SK-N-SH (cell line): ENCODE results near the gene SLC30A2. TPM values are rescaled to one million over a fixed set of nuclear protein-coding genes. Genes with fewer than 3 reads are reported as not detected.

Experiments
- CTCF ChIA-PET: fragments of 300-600, 350-600 bp; formaldehyde crosslinking; extraction: SDS; loops from one replicate; lab custom pipeline; 2021; lab: Yijun Ruan, JAX
- POLR2A ChIA-PET: fragments of 350-600 bp; sonication (Branson Sonifier 250); formaldehyde crosslinking; extraction: SDS; loops from one replicate; lab custom pipeline; 2020; ENCODE audit warnings: antibody characterized with exemption, inconsistent platforms; lab: Yijun Ruan, JAX
- DNase-seq: peaks from one replicate; pipeline ENCODE4 v3.0.0; 2012
- H2AFZ ChIP-seq: fragments of 200-600 bp; sonication (generic); 2 replicates; pipeline ENCODE4 v1.8.1; 2016; ENCODE audit warnings: antibody characterized with exemption, mild to moderate bottlenecking, low read depth
- H3F3A ChIP-seq: fragments of 200-600 bp; sonication (generic); replicated peaks from 2 replicates; pipeline ENCODE3; 2016; ENCODE audit warnings: antibody characterized with exemption, mild to moderate bottlenecking; ENCODE audit not compliant: insufficient read depth
- H3K27ac ChIP-seq, 2 experiments: fragments of 200-500 bp in 1 of 2; fragments of 200-600 bp in 1 of 2; sonication (Bioruptor generic) in 1 of 2; sonication (generic), shearing (Covaris generic) in 1 of 2; 2 replicates each; pipeline versions ENCODE4 v1.5.1 to v1.6.1; 2014 to 2016; ENCODE audit warnings: low read depth in 2 of 2, inconsistent platforms in 1 of 2, low read length in 1 of 2, mild to moderate bottlenecking in 1 of 2, mixed read lengths in 1 of 2
- H3K27me3 ChIP-seq: fragments of 200-600 bp; sonication (generic), shearing (Covaris generic); 2 replicates; pipeline ENCODE4 v1.6.1; 2016; ENCODE audit warnings: mixed run types; ENCODE audit not compliant: insufficient read depth
- H3K36me3 ChIP-seq, 2 experiments: fragments of 200-500 bp in 1 of 2; fragments of 200-600 bp in 1 of 2; sonication (Bioruptor generic) in 1 of 2; sonication (generic) in 1 of 2; replicated peaks in 1 of 2; 2 replicates each; pipeline versions ENCODE3 to v1.5.1; 2014 to 2016; ENCODE audit warnings: low read length in 1 of 2, mild to moderate bottlenecking in 1 of 2; ENCODE audit not compliant: insufficient read depth in 2 of 2, control insufficient read depth in 1 of 2
- H3K4me1 ChIP-seq, 2 experiments: fragments of 200-500 bp in 1 of 2; fragments of 200-600 bp in 1 of 2; sonication (Bioruptor generic) in 1 of 2; sonication (generic), shearing (Covaris generic) in 1 of 2; 2 replicates each; pipeline versions ENCODE4 v1.5.1 to v1.6.1; 2014 to 2016; ENCODE audit warnings: low read depth in 1 of 2, low read length in 1 of 2, mixed run types in 1 of 2; ENCODE audit not compliant: insufficient read depth in 2 of 2, control insufficient read depth in 1 of 2
- H3K4me2 ChIP-seq: fragments of 200-600 bp; sonication (generic), shearing (Covaris generic); 2 replicates; pipeline ENCODE4 v1.6.1; 2017; ENCODE audit warnings: mixed run types
- H3K4me3 ChIP-seq, 2 experiments: fragments of 200-500 bp in 1 of 2; fragments of 200-600 bp in 1 of 2; sonication (Bioruptor generic) in 1 of 2; sonication (generic), shearing (Covaris generic) in 1 of 2; 2 replicates each; pipeline versions ENCODE4 v1.5.1 to v1.8.1; 2014 to 2016; ENCODE audit warnings: low read depth in 2 of 2, inconsistent platforms in 1 of 2, low read length in 1 of 2, mild to moderate bottlenecking in 1 of 2, mixed read lengths in 1 of 2, moderate library complexity in 1 of 2
- H3K79me2 ChIP-seq: fragments of 200-600 bp; sonication (generic); 2 replicates; pipeline ENCODE4 v1.8.1; 2017; ENCODE audit warnings: mild to moderate bottlenecking; ENCODE audit not compliant: insufficient read depth
- H3K9ac ChIP-seq: fragments of 200-600 bp; sonication (generic); 2 replicates; pipeline ENCODE4 v1.6.1; 2017; ENCODE audit warnings: mixed run types
- H3K9me2 ChIP-seq: fragments of 200-600 bp; sonication (generic); 2 replicates; pipeline ENCODE4 v1.6.1; 2017; ENCODE audit warnings: mixed run types
- H3K9me3 ChIP-seq: fragments of 200-600 bp; sonication (generic); 2 replicates; pipeline ENCODE4 v1.6.1; 2017; ENCODE audit warnings: mixed run types, mild to moderate bottlenecking, moderate library complexity
- H4K20me1 ChIP-seq: fragments of 200-600 bp; sonication (generic); 2 replicates; pipeline ENCODE4 v1.6.1; 2017; ENCODE audit warnings: mild to moderate bottlenecking, mixed run types; ENCODE audit not compliant: insufficient read depth
- CHD2 ChIP-seq: fragments of 150-350 bp; IDR thresholded peaks from 2 replicates; pipeline ENCODE4 v1.6.1; 2018; ENCODE audit warnings: low read length; ENCODE audit not compliant: partially characterized antibody
- EP300 ChIP-seq, 2 experiments: IDR thresholded peaks; 2 replicates each; pipeline versions ENCODE4 v1.4.0 to v1.6.1; 2012; ENCODE audit warnings: borderline replicate concordance in 1 of 2, low read depth in 1 of 2, low read length in 1 of 2
- EZH2phosphoT487 ChIP-seq: fragments of 200-600 bp; sonication (generic); IDR thresholded peaks from 2 replicates; pipeline ENCODE4 v1.6.1; 2017; ENCODE audit warnings: low read depth, mixed run types, mild to moderate bottlenecking, antibody characterized with exemption, moderate library complexity, borderline replicate concordance
- FOSL2 ChIP-seq: IDR thresholded peaks from 2 replicates; pipeline ENCODE4 v1.4.0; 2012; ENCODE audit warnings: low read depth, mild to moderate bottlenecking, moderate library complexity, borderline replicate concordance
- FOXJ3 ChIP-seq: sonication (generic); formaldehyde crosslinking; IDR thresholded peaks from 2 replicates; pipeline ENCODE4 v1.5.1; 2020; ENCODE audit warnings: mild to moderate bottlenecking, missing genetic modification reagents
- GATA2 ChIP-seq: sonication (generic); formaldehyde crosslinking; IDR thresholded peaks from 2 replicates; pipeline ENCODE4 v1.5.0; 2020; ENCODE audit warnings: mild to moderate bottlenecking, missing genetic modification reagents
- MXI1 ChIP-seq: IDR thresholded peaks from 2 replicates; pipeline ENCODE4 v1.6.1; 2012; ENCODE audit warnings: mild to moderate bottlenecking, low read depth, low read length, improper control_type of control experiment
- POLR2AphosphoS5 ChIP-seq: IDR thresholded peaks from 2 replicates; pipeline ENCODE4 v1.6.1; 2012; ENCODE audit warnings: low read depth, low read length
- RAD21 ChIP-seq: IDR thresholded peaks from 2 replicates; pipeline ENCODE4 v1.6.1; 2012; ENCODE audit warnings: mild to moderate bottlenecking, low read length
- RCOR1 ChIP-seq: fragments of 150-350 bp; IDR thresholded peaks from 2 replicates; pipeline ENCODE4 v1.6.1; 2017; ENCODE audit warnings: antibody characterized with exemption, low read length
- RFX5 ChIP-seq: IDR thresholded peaks from 2 replicates; pipeline ENCODE4 v1.6.1; 2012; ENCODE audit warnings: mild to moderate bottlenecking, improper control_type of control experiment, low read length
- SMC3 ChIP-seq: IDR thresholded peaks from 2 replicates; pipeline ENCODE4 v1.6.1; 2012; ENCODE audit warnings: low read depth, low read length, improper control_type of control experiment
- TAF1 ChIP-seq: IDR thresholded peaks from 2 replicates; pipeline ENCODE4 v1.6.1; 2012; ENCODE audit warnings: low read depth, mild to moderate bottlenecking, low read length, moderate library complexity, borderline replicate concordance
- TCF12 ChIP-seq: IDR thresholded peaks from 2 replicates; pipeline ENCODE4 v1.4.0; 2012
- WGBS: methylation state at CpG from one replicate; pipeline ENCODE4 v1.1.6; 2017; ENCODE audit warnings: low lambda C conversion rate; 5-methylcytosine and 5-hydroxymethylcytosine counted together
- polyA plus RNA-seq, 3 experiments: library from polyadenylated mRNA; depleted of rRNA; stranded (reverse); fragments of >200 nt; gene quantifications; 2 replicates each; pipeline ENCODE4 v1.2.3, GENCODE V29; 2012
- TF ChIP-seq, protein P1 (sequence below): IDR thresholded peaks from 2 replicates; pipeline ENCODE4 v1.4.0; 2012; ENCODE audit warnings: low read depth, borderline replicate concordance
- TF ChIP-seq, protein P2 (sequence below): IDR thresholded peaks from 2 replicates; pipeline ENCODE4 v1.6.1; 2012; ENCODE audit warnings: mild to moderate bottlenecking, low read depth, low read length, moderate library complexity
- TF ChIP-seq, protein P3 (sequence below): IDR thresholded peaks from 2 replicates; pipeline ENCODE4 v1.4.0; 2012; ENCODE audit warnings: low read depth, borderline replicate concordance

The SLC30A2 gene
- polyA plus RNA-seq, 1 of the 3 experiments (the other 2 are of a cell fraction), result not detected

DNA sequence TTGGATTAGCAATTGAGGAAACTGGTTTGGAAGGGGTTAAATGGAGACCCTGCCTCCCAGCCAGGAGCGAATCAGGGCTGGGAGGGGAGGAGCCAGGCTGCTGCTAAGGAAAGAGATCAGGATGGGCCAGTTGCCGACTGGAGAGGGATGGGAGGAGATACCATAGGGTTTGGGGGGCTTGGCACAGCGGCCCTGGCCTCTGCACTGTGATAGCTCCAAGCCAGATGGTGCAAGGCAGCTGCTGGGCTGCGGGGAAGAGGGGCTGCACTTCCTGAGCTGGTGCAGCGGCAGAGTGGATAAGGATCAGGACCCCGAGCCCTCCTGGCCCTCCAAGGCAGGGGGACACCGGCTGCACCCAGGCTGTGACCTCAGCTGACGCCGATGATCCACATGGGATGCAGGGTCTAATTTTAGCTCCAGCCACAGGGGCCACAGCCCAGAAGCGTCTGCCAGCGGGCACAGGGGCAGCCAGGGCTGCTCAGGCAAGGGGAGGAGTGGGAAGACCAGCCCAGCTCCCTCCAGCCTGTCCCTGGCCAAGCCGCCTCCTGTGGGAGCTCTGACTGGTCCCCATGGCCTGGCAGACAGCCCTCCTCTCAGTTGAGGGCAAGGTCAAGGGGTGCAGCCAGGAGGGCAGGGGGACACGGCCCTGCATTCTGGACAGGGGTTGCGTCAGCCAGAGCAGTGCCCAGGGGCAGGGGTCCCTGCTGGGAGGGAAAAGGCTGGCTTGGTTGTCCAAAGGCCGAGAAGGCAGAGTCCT, 24.1 kb downstream of the SLC30A2 start, which contains the start of gene EXTL1:
TSS of gene EXTL1 (plus strand) at position 129 of the 757 bp plus-strand sequence. CDS start 872 bp downstream, outside the sequence.
- DNase-seq, result peak; percentile 96
- no peaks in the 10 kb centered on the region for H3K36me3 ChIP-seq
- no peaks in the 10 kb centered on the region for H3K79me2 ChIP-seq
- 14% methylated on average over 7 of the region's 15 CpGs for WGBS
- H3K4me1 ChIP-seq, result peaks cover 2 to 43% of the 10 kb centered on the region in 2 experiments; a peak in 2 of 4 replicates
- CTCF ChIA-PET, result interaction anchor here (1.0 to 3.0 kb wide), 9 partner anchors 12 to 148 kb away, joined by 3 to 12 read pairs (median 9); partner anchors contain the start of genes PAFAH2 and ZNF593
- H3K27ac ChIP-seq, result peak within 1 kb of the TSS in 1 of 2 experiments; percentile 95; a peak in 2 of 4 replicates
- POLR2A ChIA-PET, result interaction anchor here (0.7 to 1.9 kb wide), 6 partner anchors 14 to 147 kb away, joined by 3 to 13 read pairs (median 4); partner anchors contain the start of genes PAFAH2 and PAQR7
- H3K4me3 ChIP-seq, result peak within 1 kb of the TSS; percentile 48 to 59
- H3F3A ChIP-seq, result no peaks in the 10 kb centered on the region
- H3K9me2 ChIP-seq, result no peaks in the 10 kb centered on the region
- H3K9me3 ChIP-seq, result no peaks in the 10 kb centered on the region
- H3K4me2 ChIP-seq, result peak within 1 kb of the TSS; percentile 71
- H3K27me3 ChIP-seq, result no peaks in the 10 kb centered on the region
- no peaks in the 10 kb centered on the region for H4K20me1 ChIP-seq
- TF ChIP-seq EP300 (IDR thresholded peaks at IDR 0.05; ENCODE audit: borderline replicate concordance in 1 of 2, low read depth in 1 of 2, low read length in 1 of 2), result peak in 1 of 2 experiments; percentile 52; a peak in 1 of 4 replicates
- peak; percentile 82 for TF ChIP-seq GATA2 (CRISPR knock-in tag)
- TF ChIP-seq RFX5, result peak; percentile 71; the same call in 1 of the 2 replicates
- 0 out of 2 replicates have a peak, but pooled peaks have one; percentile 7 for TF ChIP-seq RAD21
- TF ChIP-seq POLR2AphosphoS5, result peak; percentile 88
- TF ChIP-seq SMC3, result no peak
- peak; percentile 71; the same call in 1 of the 2 replicates for TF ChIP-seq MXI1
- 0 out of 2 replicates have a peak, but pooled peaks have one; percentile 24 for TF ChIP-seq RCOR1
- no peak for TF ChIP-seq TCF12
- TF ChIP-seq TAF1, result peak; percentile 60; the same call in 1 of the 2 replicates
- no peak within 1 kb of the TSS for H2AFZ ChIP-seq
- no peak within 1 kb of the TSS for H3K9ac ChIP-seq

DNA sequence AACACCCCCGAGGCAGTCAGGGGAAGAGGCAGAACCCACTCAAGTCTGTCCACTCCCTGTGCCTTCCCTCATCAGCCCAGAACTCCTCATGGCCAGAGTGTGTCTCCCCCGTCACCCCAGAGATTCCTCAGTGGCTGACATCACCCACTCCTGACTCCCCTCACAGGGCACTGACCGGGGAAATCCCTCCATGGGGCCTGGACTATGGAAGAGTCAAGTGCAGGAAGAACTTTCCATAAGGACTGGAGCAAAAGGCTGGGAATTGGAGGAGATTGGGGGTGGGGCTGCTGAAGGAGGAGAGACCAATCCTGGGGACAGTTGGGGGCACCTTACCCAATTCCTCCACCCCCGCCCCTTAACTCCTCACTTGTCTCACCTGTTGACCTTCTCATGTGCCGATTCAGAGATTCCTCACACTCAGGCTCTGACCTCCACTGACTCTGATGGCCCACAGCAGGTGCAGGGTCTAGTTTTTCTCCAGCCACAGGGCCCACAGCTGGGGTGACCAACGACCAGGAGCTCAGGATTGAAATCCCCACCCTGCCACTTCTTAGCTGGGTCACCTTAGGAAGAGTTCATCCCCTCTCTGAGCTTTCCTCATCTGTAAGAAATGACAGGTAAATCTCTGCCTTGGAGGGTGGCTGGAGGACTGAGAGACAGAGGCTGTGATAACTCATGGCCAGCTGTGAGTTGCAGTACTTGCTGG, 24.8 kb downstream of the SLC30A2 start:
- DNase-seq, result no peak
- H3K4me1 ChIP-seq, result peaks cover 8 to 49% of the 10 kb centered on the region in 2 experiments; a peak in 2 of 4 replicates
- 76% methylated on average over 5 of the region's 6 CpGs for WGBS
- H3K27me3 ChIP-seq, result no peaks in the 10 kb centered on the region
- H3K4me3 ChIP-seq, result peak overlapping the region in 1 of 2 experiments; percentile 59; a peak in 2 of 4 replicates
- no peaks in the 10 kb centered on the region for H3K36me3 ChIP-seq
- H3K9me3 ChIP-seq, result no peaks in the 10 kb centered on the region
- POLR2A ChIA-PET, result interaction anchor here (1.2 to 1.9 kb wide), 4 partner anchors 15 to 146 kb away, joined by 3 to 13 read pairs (median 4); no protein-coding TSS in a partner anchor
- H3K9me2 ChIP-seq, result no peaks in the 10 kb centered on the region
- H4K20me1 ChIP-seq, result no peaks in the 10 kb centered on the region
- peak overlapping the region in 1 of 2 experiments; percentile 95; a peak in 2 of 4 replicates for H3K27ac ChIP-seq
- CTCF ChIA-PET, result interaction anchor here (1.0 to 3.0 kb wide), 8 partner anchors 11 to 149 kb away, joined by 3 to 12 read pairs (median 8); partner anchors contain the start of genes PAFAH2 and ZNF593
- peak overlapping the region; percentile 71 for H3K4me2 ChIP-seq
- H2AFZ ChIP-seq, result no peak overlapping the region
- H3K79me2 ChIP-seq, result no peaks in the 10 kb centered on the region
- H3K9ac ChIP-seq, result no peak overlapping the region
- no peaks in the 10 kb centered on the region for H3F3A ChIP-seq
- no peak for TF ChIP-seq TCF12
- TF ChIP-seq, protein P1, sequence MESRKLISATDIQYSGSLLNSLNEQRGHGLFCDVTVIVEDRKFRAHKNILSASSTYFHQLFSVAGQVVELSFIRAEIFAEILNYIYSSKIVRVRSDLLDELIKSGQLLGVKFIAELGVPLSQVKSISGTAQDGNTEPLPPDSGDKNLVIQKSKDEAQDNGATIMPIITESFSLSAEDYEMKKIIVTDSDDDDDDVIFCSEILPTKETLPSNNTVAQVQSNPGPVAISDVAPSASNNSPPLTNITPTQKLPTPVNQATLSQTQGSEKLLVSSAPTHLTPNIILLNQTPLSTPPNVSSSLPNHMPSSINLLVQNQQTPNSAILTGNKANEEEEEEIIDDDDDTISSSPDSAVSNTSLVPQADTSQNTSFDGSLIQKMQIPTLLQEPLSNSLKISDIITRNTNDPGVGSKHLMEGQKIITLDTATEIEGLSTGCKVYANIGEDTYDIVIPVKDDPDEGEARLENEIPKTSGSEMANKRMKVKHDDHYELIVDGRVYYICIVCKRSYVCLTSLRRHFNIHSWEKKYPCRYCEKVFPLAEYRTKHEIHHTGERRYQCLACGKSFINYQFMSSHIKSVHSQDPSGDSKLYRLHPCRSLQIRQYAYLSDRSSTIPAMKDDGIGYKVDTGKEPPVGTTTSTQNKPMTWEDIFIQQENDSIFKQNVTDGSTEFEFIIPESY, result no peak
- TF ChIP-seq, protein P2, sequence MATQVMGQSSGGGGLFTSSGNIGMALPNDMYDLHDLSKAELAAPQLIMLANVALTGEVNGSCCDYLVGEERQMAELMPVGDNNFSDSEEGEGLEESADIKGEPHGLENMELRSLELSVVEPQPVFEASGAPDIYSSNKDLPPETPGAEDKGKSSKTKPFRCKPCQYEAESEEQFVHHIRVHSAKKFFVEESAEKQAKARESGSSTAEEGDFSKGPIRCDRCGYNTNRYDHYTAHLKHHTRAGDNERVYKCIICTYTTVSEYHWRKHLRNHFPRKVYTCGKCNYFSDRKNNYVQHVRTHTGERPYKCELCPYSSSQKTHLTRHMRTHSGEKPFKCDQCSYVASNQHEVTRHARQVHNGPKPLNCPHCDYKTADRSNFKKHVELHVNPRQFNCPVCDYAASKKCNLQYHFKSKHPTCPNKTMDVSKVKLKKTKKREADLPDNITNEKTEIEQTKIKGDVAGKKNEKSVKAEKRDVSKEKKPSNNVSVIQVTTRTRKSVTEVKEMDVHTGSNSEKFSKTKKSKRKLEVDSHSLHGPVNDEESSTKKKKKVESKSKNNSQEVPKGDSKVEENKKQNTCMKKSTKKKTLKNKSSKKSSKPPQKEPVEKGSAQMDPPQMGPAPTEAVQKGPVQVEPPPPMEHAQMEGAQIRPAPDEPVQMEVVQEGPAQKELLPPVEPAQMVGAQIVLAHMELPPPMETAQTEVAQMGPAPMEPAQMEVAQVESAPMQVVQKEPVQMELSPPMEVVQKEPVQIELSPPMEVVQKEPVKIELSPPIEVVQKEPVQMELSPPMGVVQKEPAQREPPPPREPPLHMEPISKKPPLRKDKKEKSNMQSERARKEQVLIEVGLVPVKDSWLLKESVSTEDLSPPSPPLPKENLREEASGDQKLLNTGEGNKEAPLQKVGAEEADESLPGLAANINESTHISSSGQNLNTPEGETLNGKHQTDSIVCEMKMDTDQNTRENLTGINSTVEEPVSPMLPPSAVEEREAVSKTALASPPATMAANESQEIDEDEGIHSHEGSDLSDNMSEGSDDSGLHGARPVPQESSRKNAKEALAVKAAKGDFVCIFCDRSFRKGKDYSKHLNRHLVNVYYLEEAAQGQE, result no peak
- TF ChIP-seq FOSL2, result no peak
- TF ChIP-seq EZH2phosphoT487, result no peak
- TF ChIP-seq SMC3, result no peak
- TF ChIP-seq, protein P3, sequence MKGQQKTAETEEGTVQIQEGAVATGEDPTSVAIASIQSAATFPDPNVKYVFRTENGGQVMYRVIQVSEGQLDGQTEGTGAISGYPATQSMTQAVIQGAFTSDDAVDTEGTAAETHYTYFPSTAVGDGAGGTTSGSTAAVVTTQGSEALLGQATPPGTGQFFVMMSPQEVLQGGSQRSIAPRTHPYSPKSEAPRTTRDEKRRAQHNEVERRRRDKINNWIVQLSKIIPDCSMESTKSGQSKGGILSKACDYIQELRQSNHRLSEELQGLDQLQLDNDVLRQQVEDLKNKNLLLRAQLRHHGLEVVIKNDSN, result no peak
- no peak for TF ChIP-seq FOXJ3 (CRISPR knock-in tag)
- no peak for TF ChIP-seq CHD2
- no peak for TF ChIP-seq MXI1
